Activated T-helper 1 cell treated with anti-CD3 and anti-CD28 coated beads, Interleukin-12 subunit alpha, Interleukin-12 subunit beta, Interleukin-2, Interleukin-4 antibody, amounts not matched to agents 30 ng/mL and 10 ng/mL and 1 ng/mL, durations not matched to agents 14 hours and 24 hours and 36 hours (primary cell): ENCODE data around the gene CHRNA1. TPM values are rescaled to one million over a fixed set of nuclear protein-coding genes. Genes with fewer than 3 reads are reported as not detected.

ENCODE experiments used
- total RNA-seq: library from RNA; stranded (reverse); gene quantifications from 2 replicates; pipeline ENCODE4 v1.2.3, GENCODE V29; 2022

CHRNA1 gene
- total RNA-seq, 1 donor from 2014 or later = not detected

Other genes with a start within 250 kb of the CHRNA1 start
- gene WIPF1, start 166.7 kb downstream of the CHRNA1 start, total RNA-seq = 340 and 367 TPM in 2 replicates
- 3.4 and 4.8 TPM in 2 replicates for gene CHN1, start 240.9 kb upstream of the CHRNA1 start, total RNA-seq